Fibroblast of villous mesenchyme (primary cell): ENCODE measurements around the gene AKT1S1. TPM values are rescaled to one million over a fixed set of nuclear protein-coding genes. Genes with fewer than 3 reads are reported as not detected.

Source experiments
- DNase-seq: peaks from one replicate; pipeline ENCODE4 v3.0.0-alpha.2; 2010; ENCODE audit warnings: low read depth
- H3K4me3 ChIP-seq: 2 replicates; pipeline ENCODE4 v1.5.1; 2011; ENCODE audit warnings: low read depth, mild to moderate bottlenecking, low read length
- CTCF ChIP-seq: IDR thresholded peaks from 2 replicates; pipeline ENCODE4 v1.5.1; 2012; ENCODE audit warnings: low read depth, mild to moderate bottlenecking, low read length; ENCODE audit not compliant: insufficient read depth
- total RNA-seq: library from RNA; depleted of rRNA; stranded (reverse); fragments of >200 nt; gene quantifications from 2 replicates; pipeline ENCODE4 v1.2.3, GENCODE V29; 2012

Gene AKT1S1
- total RNA-seq, 1 donor: 12.5 TPM

GRCh38 chr19:49851456-49852259 lies 25.5 kb downstream of the AKT1S1 start:
- H3K4me3 ChIP-seq: peak overlapping the region; percentile 89
- TF ChIP-seq CTCF: no peak
- peak; percentile 44 for DNase-seq

- peak; percentile 95 for DNase-seq
- TF ChIP-seq CTCF: no peak
- H3K4me3 ChIP-seq: peak within 1 kb of the TSS; percentile 89
Observed at GRCh38 chr19:49850487-49851342, 26.4 kb downstream of the AKT1S1 start, which contains the start of gene PTOV1. TSS of gene PTOV1 (plus strand) at chr19:49851159.

GRCh38 chr19:49850221-49850486 lies 27.0 kb downstream of the AKT1S1 start:
- DNase-seq: no peak
- peak overlapping the region; percentile 89 for H3K4me3 ChIP-seq

GRCh38 chr19:49849433-49850220 lies 27.5 kb downstream of the AKT1S1 start:
- no peak for TF ChIP-seq CTCF
- H3K4me3 ChIP-seq: peak overlapping the region; percentile 89
- DNase-seq: no peak

More at GRCh38 chr19:49850221-49850486, 27.0 kb downstream of the AKT1S1 start:
- no peak for TF ChIP-seq CTCF

GRCh38 chr19:49848938-49849337 lies 28.2 kb downstream of the AKT1S1 start:
- DNase-seq: no peak
- TF ChIP-seq CTCF: no peak
- H3K4me3 ChIP-seq: no peak overlapping the region
